ENCODE measurements around the gene PDIA4.

DNA sequence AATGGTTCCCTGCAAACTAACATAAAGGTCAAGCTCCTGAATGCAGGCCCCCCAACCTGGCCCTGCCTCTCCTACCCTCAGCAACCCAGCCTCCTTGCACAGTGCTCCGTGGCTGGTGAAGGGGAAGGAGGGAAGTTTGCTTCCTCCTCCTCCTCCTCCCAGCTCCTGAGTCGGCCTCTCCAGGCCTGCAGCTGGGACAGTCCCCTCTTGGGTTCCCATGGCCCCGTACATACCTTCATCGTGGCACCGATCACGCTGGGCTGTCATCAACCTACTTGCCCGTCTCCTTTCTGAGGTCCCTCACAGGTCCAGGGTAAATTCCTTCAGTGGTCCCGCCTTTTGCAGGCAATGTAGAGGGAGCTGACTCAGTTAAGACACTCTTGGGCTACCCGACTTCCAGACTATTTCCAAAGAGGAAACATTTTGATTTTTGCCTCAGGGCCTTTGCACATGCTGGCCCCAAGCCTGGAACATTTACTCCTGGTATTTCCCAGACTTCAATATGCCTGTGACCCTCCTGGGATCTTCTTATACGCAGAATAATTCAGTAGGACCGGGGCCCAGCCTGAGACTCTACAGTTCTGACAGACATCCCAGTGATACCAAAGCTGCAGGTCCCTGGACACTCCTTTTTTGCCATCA lies 26.8 kb downstream of the PDIA4 start:
- TF ChIP-seq, protein P1, sequence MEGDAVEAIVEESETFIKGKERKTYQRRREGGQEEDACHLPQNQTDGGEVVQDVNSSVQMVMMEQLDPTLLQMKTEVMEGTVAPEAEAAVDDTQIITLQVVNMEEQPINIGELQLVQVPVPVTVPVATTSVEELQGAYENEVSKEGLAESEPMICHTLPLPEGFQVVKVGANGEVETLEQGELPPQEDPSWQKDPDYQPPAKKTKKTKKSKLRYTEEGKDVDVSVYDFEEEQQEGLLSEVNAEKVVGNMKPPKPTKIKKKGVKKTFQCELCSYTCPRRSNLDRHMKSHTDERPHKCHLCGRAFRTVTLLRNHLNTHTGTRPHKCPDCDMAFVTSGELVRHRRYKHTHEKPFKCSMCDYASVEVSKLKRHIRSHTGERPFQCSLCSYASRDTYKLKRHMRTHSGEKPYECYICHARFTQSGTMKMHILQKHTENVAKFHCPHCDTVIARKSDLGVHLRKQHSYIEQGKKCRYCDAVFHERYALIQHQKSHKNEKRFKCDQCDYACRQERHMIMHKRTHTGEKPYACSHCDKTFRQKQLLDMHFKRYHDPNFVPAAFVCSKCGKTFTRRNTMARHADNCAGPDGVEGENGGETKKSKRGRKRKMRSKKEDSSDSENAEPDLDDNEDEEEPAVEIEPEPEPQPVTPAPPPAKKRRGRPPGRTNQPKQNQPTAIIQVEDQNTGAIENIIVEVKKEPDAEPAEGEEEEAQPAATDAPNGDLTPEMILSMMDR (IDR thresholded peaks at IDR 0.05; ENCODE audit: insufficient read depth, low read depth, low read length), result no peak
- TF ChIP-seq EZH2 (IDR thresholded peaks at IDR 0.05; ENCODE audit: insufficient read depth, low read length), result no peak
